ENCODE results near the gene PEPD. TPM values are rescaled to one million over a fixed set of nuclear protein-coding genes. Genes with fewer than 3 reads are reported as not detected.

PEPD gene
- total and polyA plus RNA-seq, 2 donors (not counting 3 experiments of a cell fraction or from before 2014, with no cell fraction given), result 73.7 to 126 TPM

GRCh38 chr19:33386361-33386858, 135.2 kb downstream of the PEPD start:
- no peak overlapping the region for H3K4me2 ChIP-seq (ENCODE audit: insufficient read depth, low read length)
- FAIRE-seq (no peak), DNase-seq (ENCODE audit: low read depth, low spot score) (no peak)
- dilution Hi-C loops (cut with MboI; ENCODE audit: extremely low pct_ligation_motif_present, low sequenced_read_pairs), result no loop called here
- H3K9me3 ChIP-seq (replicated peaks; ENCODE audit: control insufficient read depth, insufficient read depth, low read length), result no peaks in the 10 kb centered on the region
- BruUV-seq (replicated peaks), result no TSS peak
- CTCF ChIA-PET, result interaction anchor here (0.7 to 0.9 kb wide), 2 partner anchors 10 to 12 kb away, joined by 3 to 4 read pairs; no protein-coding TSS in a partner anchor
- no peak overlapping the region for H2AFZ ChIP-seq (ENCODE audit: low read depth, low read length)
- POLR2A ChIA-PET, result no interaction called here
- no peaks in the 10 kb centered on the region for H3K27me3 ChIP-seq (ENCODE audit: control insufficient read depth in 2 of 2, insufficient read depth in 2 of 2, low read length in 2 of 2)
- H3K36me3 ChIP-seq (ENCODE audit: control insufficient read depth in 2 of 2, extremely low read depth in 1 of 2, insufficient read depth in 2 of 2, low read length in 2 of 2), result peaks cover 0 to 6% of the 10 kb centered on the region in 2 experiments
- H3K79me2 ChIP-seq (ENCODE audit: control insufficient read depth, insufficient read depth, low read length), result peaks cover 35% of the 10 kb centered on the region
- no peak overlapping the region for H3K4me3 ChIP-seq (replicated peaks in 1 of 3; ENCODE audit: insufficient read depth in 1 of 3, low read depth in 1 of 3, low read length in 3 of 3)
- TF ChIP-seq POLR2A (IDR thresholded peaks at IDR 0.05; ENCODE audit: low read depth, low read length) (no peak), MAX (IDR thresholded peaks at IDR 0.05; ENCODE audit: insufficient read depth, insufficient read length) (no peak), GATA2 (IDR thresholded peaks at IDR 0.05; ENCODE audit: insufficient read depth, insufficient read length, low read depth, low read length) (no peak), EZH2 (IDR thresholded peaks at IDR 0.05; ENCODE audit: borderline replicate concordance, low read depth, low read length, severe bottlenecking) (no peak), MYC (IDR thresholded peaks at IDR 0.05; ENCODE audit: low read depth, low read length) (no peak), POLR2AphosphoS5 (IDR thresholded peaks at IDR 0.05; ENCODE audit: insufficient read depth, low read depth, low read length) (no peak), JUN (IDR thresholded peaks at IDR 0.05; ENCODE audit: borderline replicate concordance, insufficient read depth, insufficient read length, low read depth) (no peak), FOS (IDR thresholded peaks at IDR 0.05; ENCODE audit: borderline replicate concordance, insufficient read depth, low read length) (no peak)
- H3K9ac ChIP-seq (replicated peaks; ENCODE audit: extremely low read depth, insufficient read depth, low read length), result no peak overlapping the region
- H3K27ac ChIP-seq (ENCODE audit: insufficient read depth, low read depth, low read length), result no peak overlapping the region
- no peaks in the 10 kb centered on the region for H3K4me1 ChIP-seq (ENCODE audit: control insufficient read depth, extremely low read depth, insufficient read depth, low read length)
- intact Hi-C loops (cut with micrococcal nuclease), result no loop called here
- peaks cover 6% of the 10 kb centered on the region for H4K20me1 ChIP-seq (replicated peaks; ENCODE audit: control insufficient read depth, extremely low read depth, insufficient read depth, low read length)
- no peaks in the 10 kb centered on the region for H3K9me1 ChIP-seq (replicated peaks; ENCODE audit: control insufficient read depth, extremely low read depth, insufficient read depth, low read length)

- FAIRE-seq, result no peak
- Histone ChIP-seq H3K4me2 (ENCODE audit: insufficient read depth, low read length) (no peak overlapping the region), H3K9me1 (replicated peaks; ENCODE audit: control insufficient read depth, extremely low read depth, insufficient read depth, low read length) (no peaks in the 10 kb centered on the region), H3K9ac (replicated peaks; ENCODE audit: extremely low read depth, insufficient read depth, low read length) (no peak overlapping the region), H4K20me1 (replicated peaks; ENCODE audit: control insufficient read depth, extremely low read depth, insufficient read depth, low read length) (peaks cover 6% of the 10 kb centered on the region), H3K27ac (ENCODE audit: insufficient read depth, low read depth, low read length) (no peak overlapping the region), H3K36me3 (ENCODE audit: control insufficient read depth in 2 of 2, extremely low read depth in 1 of 2, insufficient read depth in 2 of 2, low read length in 2 of 2) (peaks cover 0 to 9% of the 10 kb centered on the region in 2 experiments), H3K4me1 (ENCODE audit: control insufficient read depth, extremely low read depth, insufficient read depth, low read length) (no peaks in the 10 kb centered on the region), H3K79me2 (ENCODE audit: control insufficient read depth, insufficient read depth, low read length) (peaks cover 40% of the 10 kb centered on the region), H3K4me3 (replicated peaks in 1 of 3; ENCODE audit: insufficient read depth in 1 of 3, low read depth in 1 of 3, low read length in 3 of 3) (no peak overlapping the region), H3K9me3 (replicated peaks; ENCODE audit: control insufficient read depth, insufficient read depth, low read length) (no peaks in the 10 kb centered on the region), H2AFZ (ENCODE audit: low read depth, low read length) (no peak overlapping the region), H3K27me3 (ENCODE audit: control insufficient read depth in 2 of 2, insufficient read depth in 2 of 2, low read length in 2 of 2) (no peaks in the 10 kb centered on the region)
- no peak for DNase-seq (ENCODE audit: low read depth, low spot score)
- no TSS peak for BruUV-seq (replicated peaks)
- intact Hi-C loops (cut with micrococcal nuclease) (no loop called here), dilution Hi-C loops (cut with MboI; ENCODE audit: extremely low pct_ligation_motif_present, low sequenced_read_pairs) (no loop called here)
- ChIA-PET CTCF (interaction anchor here (0.7 to 0.9 kb wide), 2 partner anchors 9 to 12 kb away, joined by 3 to 4 read pairs; no protein-coding TSS in a partner anchor), POLR2A (no interaction called here)
- TF ChIP-seq GATA2 (IDR thresholded peaks at IDR 0.05; ENCODE audit: insufficient read depth, insufficient read length, low read depth, low read length) (no peak), MYC (IDR thresholded peaks at IDR 0.05; ENCODE audit: low read depth, low read length) (no peak), JUN (IDR thresholded peaks at IDR 0.05; ENCODE audit: borderline replicate concordance, insufficient read depth, insufficient read length, low read depth) (no peak), FOS (IDR thresholded peaks at IDR 0.05; ENCODE audit: borderline replicate concordance, insufficient read depth, low read length) (no peak), POLR2AphosphoS5 (IDR thresholded peaks at IDR 0.05; ENCODE audit: insufficient read depth, low read depth, low read length) (no peak), EZH2 (IDR thresholded peaks at IDR 0.05; ENCODE audit: borderline replicate concordance, low read depth, low read length, severe bottlenecking) (no peak), POLR2A (IDR thresholded peaks at IDR 0.05; ENCODE audit: low read depth, low read length) (no peak)
These were observed 135.6 kb downstream of the PEPD start for GRCh38 chr19:33385956-33386355.
